ENCODE results near the gene DMRTB1. TPM values are rescaled to one million over a fixed set of nuclear protein-coding genes. Genes with fewer than 3 reads are reported as not detected.
A peak's percentile ranks its signal among the peaks of the same experiment; 100 is the strongest.

Gene DMRTB1
- total RNA-seq, 2 donors from 2014 or later, result not detected

DNA sequence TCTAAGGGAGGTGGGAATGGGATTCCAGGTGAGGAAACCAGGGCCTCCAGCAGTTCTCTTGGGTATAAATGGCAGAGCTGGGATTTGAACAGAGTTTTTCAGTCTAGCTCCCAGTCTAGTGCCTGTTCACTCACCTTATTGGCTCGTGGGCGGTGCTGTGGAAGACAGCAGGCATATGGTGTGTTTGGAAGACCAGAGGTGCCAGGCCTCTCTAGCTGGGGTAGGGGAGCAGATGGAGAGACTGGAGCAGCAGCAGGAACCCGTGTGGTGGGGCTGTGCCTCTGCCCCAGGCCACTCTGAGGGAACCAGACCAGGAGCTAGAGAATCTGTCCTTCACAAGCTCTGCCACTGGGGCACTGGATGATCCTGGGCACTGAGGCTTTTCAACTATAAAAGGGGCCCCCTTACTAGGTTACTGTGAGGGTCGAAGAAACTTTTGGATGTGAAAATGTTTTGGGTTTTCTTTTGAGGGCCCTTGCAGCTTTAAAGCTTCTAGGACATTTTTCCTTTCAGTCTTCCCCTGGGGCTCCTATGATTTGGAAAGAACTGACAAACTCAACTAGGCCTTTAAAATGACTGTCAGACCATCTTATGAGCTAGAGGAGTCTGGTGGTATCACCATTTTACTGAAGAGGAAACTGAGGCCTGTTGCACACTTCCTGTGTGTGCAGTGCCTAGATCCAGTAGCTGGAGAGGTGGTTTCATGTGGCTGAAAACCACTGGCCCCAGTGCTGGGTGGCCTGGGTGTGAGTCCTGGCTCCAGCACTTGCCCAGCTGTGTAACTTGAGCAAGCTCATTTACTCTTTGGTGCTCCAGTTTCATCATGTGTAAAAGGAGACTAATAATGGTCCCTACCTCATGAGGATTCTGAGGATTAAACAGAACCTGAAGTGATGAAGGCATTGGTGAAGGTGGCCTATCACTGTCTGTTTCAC, 6.1 kb downstream of the DMRTB1 start:
- Mint-ChIP-seq H3K4me3 (no peak overlapping the region), H3K9me3 (no peaks in the 10 kb centered on the region), H3K36me3 (ENCODE audit: low read depth) (no peaks in the 10 kb centered on the region), H3K27me3 (no peaks in the 10 kb centered on the region), H3K27ac (no peak overlapping the region), H3K4me1 (no peaks in the 10 kb centered on the region)
- peak; percentile 21 for ATAC-seq (replicated peaks)

- H3K27me3 Mint-ChIP-seq, result no peaks in the 10 kb centered on the region
- ATAC-seq (replicated peaks), result no peak
- no peaks in the 10 kb centered on the region for H3K36me3 Mint-ChIP-seq (ENCODE audit: low read depth)
- H3K4me3 Mint-ChIP-seq, result no peak overlapping the region
- no peak overlapping the region for H3K27ac Mint-ChIP-seq
- H3K9me3 Mint-ChIP-seq, result no peaks in the 10 kb centered on the region
- no peaks in the 10 kb centered on the region for H3K4me1 Mint-ChIP-seq
These were observed 8.2 kb downstream of the DMRTB1 start for GRCh38 chr1:53467391-53467790.

- Mint-ChIP-seq H3K4me1 (no peaks in the 10 kb centered on the region), H3K36me3 (ENCODE audit: low read depth) (no peaks in the 10 kb centered on the region), H3K27ac (no peak overlapping the region), H3K4me3 (no peak overlapping the region), H3K27me3 (no peaks in the 10 kb centered on the region), H3K9me3 (no peaks in the 10 kb centered on the region)
- no peak for ATAC-seq (replicated peaks)
These were observed 9.2 kb downstream of the DMRTB1 start for GRCh38 chr1:53468374-53468773.

GRCh38 chr1:53469373-53469772, 10.2 kb downstream of the DMRTB1 start:
- H3K9me3 Mint-ChIP-seq, result no peaks in the 10 kb centered on the region
- H3K4me1 Mint-ChIP-seq, result no peaks in the 10 kb centered on the region
- ATAC-seq (replicated peaks), result no peak
- no peak overlapping the region for H3K27ac Mint-ChIP-seq
- H3K4me3 Mint-ChIP-seq, result no peak overlapping the region
- no peaks in the 10 kb centered on the region for H3K27me3 Mint-ChIP-seq
- no peaks in the 10 kb centered on the region for H3K36me3 Mint-ChIP-seq (ENCODE audit: low read depth)

- no peak overlapping the region for H3K4me3 Mint-ChIP-seq
- ATAC-seq (replicated peaks), result no peak
- H3K36me3 Mint-ChIP-seq (ENCODE audit: low read depth), result no peaks in the 10 kb centered on the region
- H3K27ac Mint-ChIP-seq, result no peak overlapping the region
- H3K27me3 Mint-ChIP-seq, result no peaks in the 10 kb centered on the region
- no peaks in the 10 kb centered on the region for H3K9me3 Mint-ChIP-seq
- H3K4me1 Mint-ChIP-seq, result no peaks in the 10 kb centered on the region
These were observed 11.0 kb downstream of the DMRTB1 start for GRCh38 chr1:53470155-53470554.

DNA sequence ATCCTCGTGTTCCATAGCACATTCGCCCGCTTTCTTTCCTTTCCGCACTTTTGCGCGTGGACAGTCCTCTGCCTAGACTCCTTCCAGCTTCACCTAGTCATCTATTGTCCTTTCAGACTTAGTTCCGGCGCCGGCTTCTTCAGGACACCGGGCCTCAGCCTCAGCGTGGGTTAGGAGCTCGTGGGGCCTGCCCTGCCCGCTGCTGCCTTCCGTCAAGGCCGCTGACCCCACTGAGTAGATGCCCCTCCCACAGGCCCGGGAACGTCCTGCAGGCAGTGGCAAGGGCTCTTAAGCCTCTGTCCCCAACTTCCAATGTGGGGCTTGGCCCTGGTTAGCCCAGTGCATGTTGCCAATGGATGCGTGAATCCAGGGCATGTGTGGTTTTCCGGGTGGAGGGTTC, 11.4 kb downstream of the DMRTB1 start:
- H3K4me3 Mint-ChIP-seq, result no peak overlapping the region

GRCh38 chr1:53471000-53471399, 11.8 kb downstream of the DMRTB1 start:
- Mint-ChIP-seq H3K9me3 (no peaks in the 10 kb centered on the region), H3K4me3 (no peak overlapping the region), H3K27me3 (no peaks in the 10 kb centered on the region), H3K36me3 (ENCODE audit: low read depth) (no peaks in the 10 kb centered on the region), H3K27ac (no peak overlapping the region), H3K4me1 (no peaks in the 10 kb centered on the region)
- no peak for ATAC-seq (replicated peaks)

More for the DNA sequence above, 11.4 kb downstream of the DMRTB1 start:
- no peak overlapping the region for H3K27ac Mint-ChIP-seq
- ATAC-seq (replicated peaks), result no peak
- no peaks in the 10 kb centered on the region for H3K4me1 Mint-ChIP-seq
- H3K27me3 Mint-ChIP-seq, result no peaks in the 10 kb centered on the region
- no peaks in the 10 kb centered on the region for H3K9me3 Mint-ChIP-seq
- no peaks in the 10 kb centered on the region for H3K36me3 Mint-ChIP-seq (ENCODE audit: low read depth)

GRCh38 chr1:53473463-53473862, 14.3 kb downstream of the DMRTB1 start:
- ATAC-seq (replicated peaks), result no peak
- H3K4me1 Mint-ChIP-seq, result no peaks in the 10 kb centered on the region
- no peak overlapping the region for H3K27ac Mint-ChIP-seq
- no peaks in the 10 kb centered on the region for H3K9me3 Mint-ChIP-seq
- no peaks in the 10 kb centered on the region for H3K36me3 Mint-ChIP-seq (ENCODE audit: low read depth)
- H3K27me3 Mint-ChIP-seq, result no peaks in the 10 kb centered on the region
- no peak overlapping the region for H3K4me3 Mint-ChIP-seq

- ATAC-seq (replicated peaks), result no peak
- Mint-ChIP-seq H3K36me3 (ENCODE audit: low read depth) (no peaks in the 10 kb centered on the region), H3K4me1 (no peaks in the 10 kb centered on the region), H3K27me3 (no peaks in the 10 kb centered on the region), H3K9me3 (no peaks in the 10 kb centered on the region), H3K4me3 (no peak overlapping the region), H3K27ac (no peak overlapping the region)
These were observed 16.5 kb downstream of the DMRTB1 start for GRCh38 chr1:53475664-53476063.

GRCh38 chr1:53476579-53476978, 17.4 kb downstream of the DMRTB1 start:
- H3K36me3 Mint-ChIP-seq (ENCODE audit: low read depth), result no peaks in the 10 kb centered on the region
- H3K4me3 Mint-ChIP-seq, result no peak overlapping the region
- no peak overlapping the region for H3K27ac Mint-ChIP-seq
- H3K4me1 Mint-ChIP-seq, result no peaks in the 10 kb centered on the region
- ATAC-seq (replicated peaks), result no peak
- no peaks in the 10 kb centered on the region for H3K27me3 Mint-ChIP-seq
- H3K9me3 Mint-ChIP-seq, result no peaks in the 10 kb centered on the region

GRCh38 chr1:53477651-53478501, 18.7 kb downstream of the DMRTB1 start:
- H3K36me3 Mint-ChIP-seq (ENCODE audit: low read depth), result no peaks in the 10 kb centered on the region
- no peak overlapping the region for H3K4me3 Mint-ChIP-seq
- H3K9me3 Mint-ChIP-seq, result no peaks in the 10 kb centered on the region
- no peak for ATAC-seq (replicated peaks)
- no peak overlapping the region for H3K27ac Mint-ChIP-seq
- no peaks in the 10 kb centered on the region for H3K4me1 Mint-ChIP-seq
- no peaks in the 10 kb centered on the region for H3K27me3 Mint-ChIP-seq

- H3K4me3 Mint-ChIP-seq, result no peak overlapping the region
- no peaks in the 10 kb centered on the region for H3K4me1 Mint-ChIP-seq
- no peaks in the 10 kb centered on the region for H3K9me3 Mint-ChIP-seq
- no peaks in the 10 kb centered on the region for H3K36me3 Mint-ChIP-seq (ENCODE audit: low read depth)
- no peak for ATAC-seq (replicated peaks)
- no peaks in the 10 kb centered on the region for H3K27me3 Mint-ChIP-seq
- no peak overlapping the region for H3K27ac Mint-ChIP-seq
These were observed 19.3 kb downstream of the DMRTB1 start for GRCh38 chr1:53478502-53478818.

DNA sequence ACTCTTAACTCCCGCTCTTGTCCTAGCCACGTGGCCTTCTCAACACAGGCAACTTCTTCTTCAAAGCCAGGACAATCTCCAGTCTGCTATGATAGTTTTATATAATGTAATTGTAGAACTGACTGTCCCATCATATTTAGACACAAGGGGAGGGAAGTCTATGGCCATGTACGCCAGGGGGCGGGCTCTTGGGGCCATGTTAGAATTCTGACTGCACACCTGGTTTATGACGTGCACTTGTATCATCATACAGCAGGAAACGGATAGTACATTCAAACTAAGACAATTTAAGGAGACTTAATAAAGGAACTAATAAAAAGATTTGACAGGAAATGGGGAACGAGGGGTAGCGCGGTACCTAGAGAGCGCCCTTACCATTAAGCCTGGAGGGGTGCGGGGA, 21.5 kb downstream of the DMRTB1 start:
- no peaks in the 10 kb centered on the region for H3K36me3 Mint-ChIP-seq (ENCODE audit: low read depth)
- no peak overlapping the region for H3K27ac Mint-ChIP-seq
- H3K9me3 Mint-ChIP-seq, result no peaks in the 10 kb centered on the region
- no peaks in the 10 kb centered on the region for H3K4me1 Mint-ChIP-seq
- peaks cover 14% of the 10 kb centered on the region for H3K27me3 Mint-ChIP-seq
- no peak for ATAC-seq (replicated peaks)
- H3K4me3 Mint-ChIP-seq, result no peak overlapping the region

DNA sequence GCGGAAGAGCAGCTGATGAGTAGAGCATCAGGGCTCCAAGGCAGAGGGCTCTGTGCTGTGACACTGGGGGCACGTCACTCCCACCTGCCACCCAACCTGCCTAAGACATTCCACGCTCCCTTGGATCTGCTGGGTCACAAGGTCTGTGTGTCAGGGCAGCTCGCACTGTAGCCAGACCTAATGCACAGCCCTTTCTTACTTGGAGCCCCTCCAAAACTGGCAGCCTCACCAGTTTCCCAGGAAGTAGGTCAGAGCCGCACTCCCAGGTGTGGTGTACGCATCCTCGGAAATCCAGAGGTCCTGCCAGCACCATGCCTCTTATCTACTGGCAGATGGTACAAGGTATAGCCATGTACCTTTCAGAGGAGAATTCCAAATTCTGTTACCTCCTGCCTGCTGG, 22.3 kb downstream of the DMRTB1 start:
- H3K27ac Mint-ChIP-seq, result no peak overlapping the region

More for the DNA sequence above, 22.3 kb downstream of the DMRTB1 start:
- peaks cover 17% of the 10 kb centered on the region for H3K27me3 Mint-ChIP-seq
- no peaks in the 10 kb centered on the region for H3K36me3 Mint-ChIP-seq (ENCODE audit: low read depth)
- ATAC-seq (replicated peaks), result no peak
- no peak overlapping the region for H3K4me3 Mint-ChIP-seq
- no peaks in the 10 kb centered on the region for H3K9me3 Mint-ChIP-seq
- H3K4me1 Mint-ChIP-seq, result no peaks in the 10 kb centered on the region
